HPDE6-E6E7 (cell line): ENCODE results near the gene DNAJC1.

Experiments used
- DNase-seq: peaks from one replicate; pipeline ENCODE4 v3.0.0; 2011; ENCODE audit warnings: missing footprints; ENCODE audit errors: extremely low spot score

The DNAJC1 gene

DNA sequence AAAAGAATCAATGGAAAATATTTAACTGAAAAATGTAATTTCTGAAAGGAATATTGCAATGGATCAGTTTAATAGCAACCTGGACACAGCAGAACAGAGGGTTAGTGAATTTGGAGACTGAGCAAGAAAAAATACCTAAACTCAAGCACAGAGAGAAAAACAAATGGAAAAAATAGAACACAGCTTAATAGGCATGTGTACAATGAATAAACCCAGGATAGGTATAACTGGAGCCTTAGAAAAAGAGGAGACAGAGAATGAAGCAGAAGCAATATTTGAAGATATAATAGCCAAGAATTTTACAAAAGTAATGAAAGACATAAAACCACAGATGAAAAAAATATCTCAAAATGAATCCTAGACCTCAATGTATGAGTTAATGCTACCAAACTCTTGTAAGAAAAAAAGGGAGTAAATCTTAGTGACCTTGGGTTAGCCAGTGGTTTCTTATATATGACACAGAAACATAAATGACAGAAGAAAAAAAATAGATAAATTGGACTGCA lies 2.9 kb upstream of the DNAJC1 start:
- DNase-seq, result no peak

DNA sequence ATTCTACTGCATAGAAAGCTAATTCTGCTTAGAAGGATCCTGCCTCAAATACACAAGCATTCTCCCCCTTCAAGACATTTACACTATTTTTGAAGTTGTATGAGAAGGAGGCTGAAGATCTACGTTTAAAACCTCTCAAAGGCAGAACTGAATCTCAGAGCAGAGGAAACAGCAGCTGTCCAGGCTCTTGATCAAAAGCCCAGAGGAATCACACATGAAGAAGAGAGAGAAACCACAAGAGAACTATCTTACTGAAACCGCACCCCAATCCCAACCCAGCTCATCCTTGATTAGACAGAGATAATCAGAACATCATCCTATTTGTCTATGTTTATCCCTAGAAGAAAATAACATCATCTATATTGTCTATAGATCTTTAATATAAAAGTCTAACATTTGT lies 2.2 kb upstream of the DNAJC1 start:
- DNase-seq, result no peak

DNA sequence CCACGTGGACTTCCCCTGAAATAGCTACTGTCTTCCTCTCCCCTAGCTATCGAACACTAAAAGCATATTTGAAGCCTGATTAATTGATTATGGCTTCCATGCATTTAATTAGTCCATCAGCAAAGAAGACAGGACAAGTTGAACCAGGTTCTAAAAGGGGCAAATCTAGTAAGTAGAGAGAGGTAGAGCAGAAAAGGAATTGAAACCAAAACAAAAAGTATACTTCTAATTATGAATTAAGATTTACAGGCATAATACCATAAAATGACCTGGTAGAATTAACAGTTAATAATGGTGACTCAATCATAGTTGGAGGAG lies 393 bp upstream of the DNAJC1 start:
- DNase-seq, result no peak

DNA sequence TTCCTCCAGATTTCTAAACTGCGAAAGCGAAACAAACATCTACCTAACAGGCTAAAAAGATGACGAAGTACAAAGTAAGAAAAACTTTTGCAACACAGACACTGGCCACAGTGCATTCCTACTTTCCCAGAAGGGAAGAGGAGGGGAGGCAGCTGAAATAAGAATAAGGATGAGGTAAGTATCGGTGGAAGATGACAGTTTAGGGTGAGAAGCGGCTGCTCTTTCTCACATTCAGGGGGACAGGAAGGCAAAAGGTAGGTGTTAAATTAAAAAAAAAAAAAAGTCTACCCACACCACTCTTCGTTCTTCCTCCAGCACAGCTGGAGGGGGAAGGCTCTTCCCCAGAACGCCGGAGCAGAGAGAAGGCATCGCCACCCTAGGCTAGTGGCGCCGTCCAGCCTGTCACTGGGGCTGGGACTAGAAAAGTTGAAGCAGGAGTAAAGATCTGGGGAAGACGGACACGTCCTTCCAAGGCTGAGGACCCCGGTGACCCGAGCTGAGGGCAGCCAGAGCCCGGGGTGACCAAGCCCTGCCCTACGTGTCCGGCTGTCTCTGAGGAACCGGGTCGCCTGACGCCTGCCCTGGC lies 846 bp downstream of the DNAJC1 start:
- DNase-seq, result no peak

DNA sequence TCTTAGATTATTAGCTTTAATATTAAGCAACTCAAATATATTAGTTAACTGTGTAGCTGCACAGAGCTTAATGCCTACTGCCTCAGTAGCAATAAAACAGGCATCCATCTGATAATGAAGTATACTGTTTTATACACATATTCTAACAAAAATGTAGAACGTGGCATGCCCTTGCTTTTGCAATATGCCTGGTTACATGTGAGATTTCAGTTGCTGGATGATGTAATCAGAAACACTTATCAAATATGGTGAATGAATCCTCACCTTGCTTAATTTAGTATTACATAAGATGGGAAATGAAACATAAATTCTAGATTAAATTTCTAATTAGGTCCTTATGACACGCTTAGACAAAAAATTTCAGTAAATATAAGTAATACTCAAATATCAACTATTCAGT lies 8.0 kb downstream of the DNAJC1 start:
- DNase-seq, result no peak

DNA sequence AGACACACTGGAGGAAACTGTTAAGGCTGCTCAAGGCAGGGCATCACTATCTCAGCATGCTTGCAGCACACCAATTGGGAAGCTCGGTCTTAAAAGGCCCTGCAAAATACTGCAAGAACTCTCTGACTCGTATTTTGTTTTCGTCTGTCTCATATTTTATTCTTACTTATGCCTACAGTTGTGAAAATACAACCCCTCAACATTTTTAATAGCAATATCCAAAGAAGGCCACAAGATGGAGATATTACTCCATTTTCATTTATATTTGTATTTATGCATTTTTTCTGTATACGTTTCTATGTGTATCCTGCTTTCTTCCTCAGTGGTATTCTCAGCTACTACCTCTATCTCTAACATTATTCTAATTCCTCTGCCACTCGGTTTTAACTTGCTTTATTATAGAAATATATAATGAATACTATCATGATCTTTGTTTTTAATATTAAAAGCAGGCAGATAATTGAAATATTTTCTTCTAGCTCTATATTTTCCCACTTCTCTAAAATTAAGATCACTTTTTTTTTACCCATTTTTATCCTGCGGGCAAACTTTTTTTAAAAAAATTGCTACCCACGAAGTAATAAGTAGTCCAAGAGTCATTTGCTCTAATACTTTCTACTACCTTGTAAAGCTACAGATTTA lies 10.0 kb downstream of the DNAJC1 start:
- no peak for DNase-seq

DNA sequence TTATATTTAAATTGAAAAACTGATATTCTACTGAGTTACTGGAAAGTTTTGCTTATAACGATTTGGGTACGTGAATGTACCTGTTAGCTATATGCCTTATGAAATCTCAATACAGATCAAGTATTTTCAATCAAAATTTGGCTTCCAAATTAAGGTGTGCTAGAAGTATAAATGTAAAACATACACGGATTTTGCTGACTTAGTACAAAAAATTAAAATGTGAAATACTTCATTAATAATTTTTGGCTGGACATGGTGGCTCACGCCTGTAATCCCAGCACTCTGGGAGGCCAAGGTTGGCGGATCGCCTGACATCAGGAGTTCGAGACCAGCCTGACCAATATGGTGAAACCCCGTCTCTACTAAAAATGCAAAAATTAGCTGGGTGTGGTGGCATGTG lies 11.7 kb downstream of the DNAJC1 start:
- no peak for DNase-seq

DNA sequence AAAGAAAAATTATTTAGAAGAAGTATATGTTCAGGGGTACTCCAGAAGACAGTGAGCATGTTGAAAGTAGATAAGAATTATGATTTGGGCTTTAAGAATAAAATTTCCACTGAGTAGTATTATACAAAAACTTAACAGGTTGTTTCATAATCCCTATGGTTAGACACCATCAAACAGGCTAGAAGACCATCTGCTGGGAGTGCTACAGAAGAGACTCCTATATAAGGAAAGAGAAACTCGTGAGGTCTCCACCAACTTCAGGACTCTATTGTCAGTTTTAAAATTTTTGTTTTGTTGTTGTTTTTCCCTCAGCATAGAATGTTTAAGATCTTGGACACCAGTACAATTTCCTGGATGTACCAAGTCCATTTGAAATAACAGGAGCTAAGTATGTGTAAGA lies 13.1 kb downstream of the DNAJC1 start:
- no peak for DNase-seq

DNA sequence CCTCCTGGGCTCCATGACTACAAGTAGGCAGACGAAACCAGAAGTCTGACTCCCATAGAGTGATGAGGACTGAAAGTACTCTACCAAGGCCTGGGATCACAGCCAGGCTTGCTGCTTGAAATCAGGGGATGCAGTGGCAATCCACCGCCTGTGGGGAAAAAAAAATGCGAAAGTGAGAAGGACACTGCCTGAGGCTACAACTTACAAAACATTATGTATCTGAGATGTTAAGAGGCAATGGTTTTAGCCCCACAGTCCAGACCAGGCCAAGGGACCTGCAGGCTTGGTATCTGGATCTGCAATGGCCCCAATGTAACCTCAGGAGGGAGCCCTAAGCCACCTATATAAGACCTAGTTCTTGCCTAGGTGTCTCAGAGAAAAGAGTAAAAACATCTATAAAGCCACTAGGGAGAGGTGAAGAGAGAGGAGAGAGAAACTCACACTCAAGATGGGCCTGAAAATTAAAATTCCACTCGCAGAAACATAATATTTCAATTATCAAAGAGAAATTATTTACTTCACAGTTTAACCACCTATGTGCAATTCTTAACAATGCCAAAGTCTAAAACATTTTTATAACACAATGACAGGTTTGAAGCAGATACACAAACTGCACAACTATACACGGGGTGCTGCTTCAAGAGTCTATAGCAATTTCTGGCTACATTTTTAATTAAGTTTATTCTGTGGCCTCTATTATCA lies 13.9 kb downstream of the DNAJC1 start:
- no peak for DNase-seq

DNA sequence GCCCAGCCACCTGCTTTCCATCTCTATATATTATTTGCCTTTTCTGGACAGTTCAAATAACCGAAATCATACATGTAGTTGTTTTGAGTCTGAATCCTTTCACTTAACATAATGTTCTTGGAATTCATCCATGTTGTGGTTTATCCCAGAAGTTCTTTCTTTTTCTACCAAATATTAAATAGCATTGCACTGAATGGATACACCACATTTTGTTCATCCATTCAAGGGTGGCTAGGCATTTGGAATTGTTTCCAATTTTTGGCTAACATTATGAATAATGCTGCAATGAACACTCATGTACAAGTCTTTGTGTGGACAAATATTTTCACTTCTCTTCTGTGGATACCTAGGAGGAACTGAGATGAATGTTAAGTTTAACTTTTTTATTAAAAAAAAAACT lies 18.0 kb downstream of the DNAJC1 start:
- no peak for DNase-seq

DNA sequence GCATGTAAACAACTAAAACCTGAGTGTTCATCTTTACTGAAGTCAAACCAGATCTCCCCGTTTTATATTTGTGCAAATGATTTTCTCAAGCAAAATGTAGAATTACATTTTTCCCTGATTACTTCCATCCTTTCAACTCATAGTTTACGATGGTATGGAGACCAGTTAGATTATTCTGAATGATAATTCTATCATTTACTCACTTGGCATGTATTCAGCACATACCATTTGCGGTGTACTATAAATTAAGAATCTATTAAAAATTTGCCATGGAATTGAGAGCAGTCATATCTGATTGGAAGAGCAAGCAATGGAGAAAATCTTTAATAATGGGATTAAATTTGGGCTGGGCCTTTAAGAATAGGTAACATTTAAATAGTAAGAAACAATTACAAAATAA lies 22.4 kb downstream of the DNAJC1 start:
- no peak for DNase-seq

DNA sequence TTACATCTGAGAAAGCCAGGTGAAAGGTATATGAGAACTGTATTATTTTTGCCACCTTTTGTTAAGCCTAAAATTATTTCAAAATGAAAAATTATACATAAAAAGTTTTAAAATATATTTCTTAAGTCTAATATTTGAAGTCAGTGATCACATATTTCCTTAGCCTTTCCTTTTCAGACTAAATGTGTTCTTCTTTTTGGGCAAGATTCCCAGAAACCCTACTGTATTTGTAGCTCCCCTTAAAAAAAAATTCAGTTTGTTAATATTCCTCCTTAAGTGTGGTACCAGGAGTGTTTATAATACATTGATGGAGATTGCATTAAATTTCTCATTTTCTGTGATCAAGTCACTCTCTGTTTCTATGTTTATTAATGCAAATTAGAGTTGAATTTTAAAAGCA lies 22.8 kb downstream of the DNAJC1 start:
- no peak for DNase-seq

DNA sequence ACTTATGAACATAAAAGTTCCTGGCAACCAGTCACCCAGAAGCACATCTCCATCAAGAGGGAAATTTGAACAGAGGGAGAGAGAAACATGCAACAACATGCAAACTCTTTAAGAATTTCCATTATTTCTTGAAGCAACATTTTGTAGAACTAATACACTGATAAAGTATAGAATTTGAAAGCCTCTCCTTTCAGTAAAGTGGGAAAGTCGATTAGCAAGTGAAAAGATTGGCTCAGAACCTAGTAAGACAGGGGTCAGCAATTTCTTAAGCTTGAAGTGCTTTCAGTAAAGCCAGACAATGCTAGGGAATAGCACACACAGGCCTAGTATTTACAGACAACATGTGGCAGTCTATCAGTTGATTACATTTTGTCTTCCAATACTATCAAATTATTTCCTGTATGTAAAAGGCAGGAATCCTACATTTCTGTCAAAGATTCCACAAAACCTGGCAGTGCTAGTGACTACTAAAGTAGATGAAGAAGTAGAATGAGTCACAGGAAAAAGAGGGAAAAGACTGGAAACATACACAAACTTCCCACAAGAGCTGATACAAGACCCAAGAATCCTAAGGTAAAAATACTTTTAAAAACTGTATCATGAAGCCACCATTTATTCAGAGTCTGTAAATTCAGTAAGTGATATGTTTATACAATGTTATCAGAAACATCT lies 25.2 kb downstream of the DNAJC1 start:
- DNase-seq, result no peak

DNA sequence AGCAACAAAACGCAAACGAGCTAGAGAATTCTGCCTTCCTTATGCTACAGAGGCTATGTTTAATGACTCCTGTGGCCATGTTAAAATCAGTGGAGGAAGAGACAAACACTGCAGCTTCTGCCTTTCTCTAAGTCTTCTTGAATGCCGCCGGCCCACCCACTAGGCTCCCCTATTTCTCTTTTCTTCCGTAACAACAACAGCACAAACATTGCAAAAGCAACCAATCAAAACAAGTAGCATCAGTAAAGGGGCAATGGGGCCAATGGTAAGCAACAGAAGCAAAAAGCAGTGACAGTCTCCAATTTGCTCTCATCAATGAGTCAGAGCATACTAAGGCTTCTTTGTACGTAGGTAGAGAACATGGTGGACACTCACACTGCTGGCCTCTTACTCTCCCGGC lies 26.8 kb downstream of the DNAJC1 start:
- DNase-seq, result no peak

DNA sequence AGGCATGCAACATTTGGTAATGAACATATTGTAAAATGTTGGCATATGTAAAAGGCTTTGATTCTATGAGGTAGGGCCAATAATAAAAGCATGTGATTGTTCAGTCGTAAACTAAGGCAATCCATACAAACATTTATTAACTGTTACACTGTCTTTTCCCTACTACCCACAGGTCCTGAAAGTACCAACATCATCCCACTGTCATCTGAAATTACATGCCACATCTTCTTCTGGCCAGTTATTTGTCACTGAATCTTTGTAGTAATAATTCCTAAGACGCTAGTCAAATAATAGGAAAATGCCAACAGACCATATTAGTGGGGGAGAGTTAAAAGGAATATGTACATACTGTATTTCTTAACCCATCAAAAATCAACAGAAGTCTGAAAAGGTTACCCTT lies 27.2 kb downstream of the DNAJC1 start:
- no peak for DNase-seq

DNA sequence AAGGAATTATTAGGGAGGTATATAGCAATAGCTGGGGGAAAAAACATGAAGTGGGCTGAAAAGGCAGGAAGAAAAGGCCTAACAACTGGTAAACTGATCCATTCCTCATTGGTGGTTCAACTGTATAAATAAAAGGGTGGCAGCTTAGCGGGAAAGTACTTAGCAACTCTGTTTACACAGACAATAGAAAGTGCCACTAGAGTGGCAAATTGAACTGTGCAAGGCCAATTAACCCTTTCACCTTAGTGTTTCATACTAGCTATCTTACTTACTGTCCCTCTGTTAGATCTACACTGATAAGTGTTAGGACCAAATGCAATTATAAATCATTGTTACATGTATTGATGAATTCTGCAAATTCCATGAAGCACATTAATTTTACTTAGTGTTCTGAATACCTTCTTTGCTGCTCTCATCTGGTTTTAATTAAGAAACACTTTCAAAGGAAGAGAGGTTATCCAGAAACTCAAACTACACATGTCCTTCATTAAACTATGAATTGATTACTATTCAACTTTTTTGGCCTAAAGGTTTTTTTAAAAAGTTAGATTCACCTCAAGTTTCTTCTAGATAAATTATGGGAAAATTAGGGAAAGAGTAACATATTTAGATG lies 28.0 kb downstream of the DNAJC1 start:
- no peak for DNase-seq

DNA sequence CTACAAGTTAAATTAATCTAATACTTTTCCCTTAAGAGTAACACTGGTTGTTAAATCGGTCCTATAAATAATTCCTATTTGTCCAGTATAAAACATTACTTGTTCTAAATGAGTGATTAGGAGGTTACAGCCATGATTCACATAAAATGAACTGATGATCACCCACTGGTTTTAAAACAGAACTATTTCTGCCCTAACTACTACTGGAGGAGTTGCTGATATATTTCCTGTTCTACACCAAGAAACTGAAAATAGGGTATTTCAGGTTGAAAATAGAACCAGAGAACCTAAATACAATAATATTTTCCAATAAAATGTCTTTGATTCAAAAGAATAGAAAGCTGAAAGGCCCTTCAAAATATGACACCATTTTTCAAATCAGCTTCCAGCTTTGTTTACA lies 30.9 kb downstream of the DNAJC1 start:
- no peak for DNase-seq

DNA sequence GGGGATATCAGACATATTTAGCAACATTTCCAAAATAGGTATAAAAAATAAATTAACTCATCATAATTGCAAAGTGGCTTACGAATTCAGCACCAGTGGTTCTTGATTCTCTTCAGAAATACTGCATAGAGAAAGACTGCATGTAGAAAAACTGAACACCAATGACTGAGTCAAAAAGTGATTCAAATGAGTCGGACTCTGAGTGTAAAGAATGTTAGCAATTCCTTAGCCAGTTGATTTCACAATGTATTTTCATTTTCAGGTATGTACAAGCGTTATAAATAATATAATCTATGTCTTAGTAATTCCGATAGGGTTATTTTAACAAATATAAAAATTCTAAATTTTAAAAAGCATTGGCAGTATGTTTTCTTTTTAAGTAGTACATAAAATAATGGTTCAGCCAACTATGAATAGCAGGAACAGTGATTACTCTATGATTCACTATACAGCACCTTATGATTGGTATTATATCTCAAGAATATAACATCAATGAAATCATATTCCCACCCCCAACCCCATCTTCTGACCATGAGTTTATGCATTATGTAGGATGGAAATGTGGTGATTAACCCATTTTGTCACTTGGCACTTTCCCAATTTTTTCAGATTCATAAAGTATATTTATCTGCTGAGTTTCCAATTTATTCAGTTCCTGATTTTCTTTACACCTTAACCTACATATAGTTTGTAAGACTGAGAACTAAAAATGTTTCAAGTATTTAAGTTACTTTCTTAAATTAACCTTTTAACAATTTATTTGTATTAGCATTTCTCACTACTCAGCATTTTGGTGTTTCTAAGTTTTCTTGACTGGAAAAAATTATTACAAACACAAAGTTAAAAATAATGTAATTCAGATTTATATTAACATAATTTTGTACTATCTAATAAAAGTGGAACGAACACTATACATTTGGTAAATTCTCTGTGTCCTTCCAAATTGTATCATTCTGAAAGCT lies 33.9 kb downstream of the DNAJC1 start:
- no peak for DNase-seq

DNA sequence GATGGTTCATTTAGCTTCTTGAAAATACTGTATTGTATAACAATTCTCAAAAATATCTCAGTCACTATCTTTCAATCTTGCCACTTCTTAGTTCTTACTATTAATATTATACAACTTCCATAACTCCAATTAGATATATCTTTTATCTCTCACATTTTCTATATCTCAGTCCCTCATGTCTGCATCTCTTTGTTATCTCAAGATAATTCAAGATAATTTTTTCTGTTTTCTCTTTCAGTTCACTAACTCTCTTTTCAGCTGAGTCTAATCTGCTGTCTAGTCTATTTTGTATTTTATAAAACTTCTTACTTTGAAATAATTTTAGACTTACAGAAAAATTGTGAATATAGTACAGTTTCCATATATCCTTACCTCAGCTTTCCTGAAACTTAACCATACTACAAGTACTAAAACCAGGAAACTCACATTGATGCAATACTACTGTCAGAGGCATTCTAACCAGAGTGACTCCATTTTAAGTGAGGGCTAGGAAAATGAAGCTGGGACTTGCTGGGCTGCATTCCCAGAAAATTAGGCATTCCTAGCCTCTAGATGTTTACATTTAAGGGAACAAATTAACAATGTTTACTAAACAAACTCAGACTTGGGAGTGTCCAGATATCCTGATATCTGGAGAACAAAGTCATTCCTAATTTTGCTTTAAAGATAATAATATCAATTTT lies 38.4 kb downstream of the DNAJC1 start:
- no peak for DNase-seq

DNA sequence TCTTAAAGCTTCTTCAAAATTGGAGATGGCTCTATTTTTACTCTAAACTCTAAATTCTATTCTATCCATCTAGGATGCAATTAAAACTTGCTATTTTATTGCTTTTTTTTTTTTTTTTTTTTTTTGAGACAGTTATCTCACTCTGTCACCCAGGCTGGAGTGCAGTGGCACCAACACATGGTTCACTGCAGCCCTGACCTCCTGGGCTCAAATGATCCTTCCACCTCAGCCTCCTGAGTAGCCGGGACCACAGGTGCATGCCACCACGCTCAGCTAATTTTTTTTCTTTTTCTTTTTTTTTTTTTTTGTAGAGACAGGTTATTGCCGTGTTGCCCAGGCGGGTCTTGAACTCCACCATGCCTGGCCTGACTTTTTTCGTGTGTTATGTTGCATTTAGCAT lies 41.2 kb downstream of the DNAJC1 start:
- DNase-seq, result no peak

DNA sequence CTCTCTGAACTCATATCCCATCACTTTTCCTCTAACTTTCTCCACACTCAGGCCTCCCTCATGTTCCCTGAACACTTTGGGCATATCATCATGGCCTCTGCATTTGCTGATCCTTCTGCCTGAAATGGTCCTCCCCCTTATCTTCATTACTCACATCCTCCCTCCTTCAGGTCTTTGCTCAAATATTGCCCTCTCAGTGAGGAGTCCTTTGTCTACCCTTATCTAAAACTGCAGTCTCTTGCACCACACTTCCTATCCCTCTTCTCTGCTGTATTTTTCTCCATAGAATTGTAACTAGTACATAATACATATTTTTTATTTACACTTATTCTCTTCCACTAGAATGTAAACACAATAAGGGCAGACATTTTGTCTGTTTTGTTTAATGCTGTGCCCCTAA lies 41.7 kb downstream of the DNAJC1 start:
- DNase-seq, result no peak
